Urinary bladder (tissue), 2 donors: ENCODE data around the gene COG1. TPM values are rescaled to one million over a fixed set of nuclear protein-coding genes. Genes with fewer than 3 reads are reported as not detected.

Experiments used
- polyA plus RNA-seq: library from polyadenylated mRNA; stranded (reverse); fragments of 200-250 nt; gene quantifications from one replicate; pipeline ENCODE4 v1.2.3, GENCODE V29; 2013
- total RNA-seq: library from RNA; depleted of rRNA; stranded (reverse); fragments of >200 nt; gene quantifications from one replicate; pipeline ENCODE4 v1.2.3, GENCODE V29; 2014
- donor health status: healthy.

The COG1 gene
- total and polyA plus RNA-seq, 2 donors = 19.1 to 27.0 TPM

Other genes starting within 250 kb of the COG1 start
- gene SLC39A11, start 100.4 kb upstream of the COG1 start, total RNA-seq = 23.8 TPM
- 9.4 TPM for gene SLC39A11, start 100.4 kb upstream of the COG1 start, polyA plus RNA-seq
- 1.3 TPM for gene SSTR2, start 28.0 kb upstream of the COG1 start, total RNA-seq
- 0.56 TPM for gene SSTR2, start 28.0 kb upstream of the COG1 start, polyA plus RNA-seq
- gene CPSF4L, start 68.8 kb downstream of the COG1 start, total RNA-seq = 0.42 TPM
- not detected for gene CPSF4L, start 68.8 kb downstream of the COG1 start, polyA plus RNA-seq
- gene CDC42EP4, start 118.9 kb downstream of the COG1 start, total RNA-seq = 24.0 TPM
- gene CDC42EP4, start 118.9 kb downstream of the COG1 start, polyA plus RNA-seq = 56.2 TPM